Activated CD8-positive, alpha-beta memory T cell treated with anti-CD3 and anti-CD28 coated beads for 36 hours (primary cell): ENCODE results near the gene MECP2. TPM values are rescaled to one million over a fixed set of nuclear protein-coding genes. Genes with fewer than 3 reads are reported as not detected.

Experiments
- CTCF ChIA-PET: fragments of 350-600 bp; sonication (Branson Sonifier 250); formaldehyde crosslinking; loops from one replicate; lab custom pipeline; 2021; ENCODE audit warnings: antibody characterized with exemption; lab: Charles Lee
- POLR2A ChIA-PET: fragments of 350-600 bp; sonication (Branson Sonifier 250); formaldehyde crosslinking; loops from one replicate; lab custom pipeline; 2021; ENCODE audit warnings: antibody characterized with exemption; lab: Charles Lee
- total RNA-seq, 2 experiments: library from RNA; stranded (reverse); gene quantifications; one replicate each; pipeline ENCODE4 v1.2.3, GENCODE V29; 2021

Gene MECP2
- total RNA-seq, 2 experiments from 2014 or later = 49.8 to 51.2 TPM

DNA sequence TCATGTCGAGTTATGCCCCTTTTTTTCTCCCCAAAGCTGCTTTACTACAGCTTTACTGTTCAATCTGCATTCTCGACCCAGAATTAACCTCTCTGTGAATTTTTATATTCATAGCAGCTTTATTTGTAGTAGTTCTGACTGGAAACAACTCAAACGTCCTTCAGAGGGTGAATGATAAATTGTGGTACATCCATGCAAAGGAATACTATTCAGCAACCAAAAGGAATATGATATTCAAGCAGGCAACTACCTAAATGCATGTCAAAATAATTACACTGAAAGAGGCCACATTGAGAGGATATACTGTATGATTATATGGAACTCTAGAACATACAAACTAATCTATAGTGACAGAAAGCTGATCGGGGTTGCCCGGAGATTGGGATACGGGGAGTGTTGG, 20.0 kb upstream of the MECP2 start:
- ChIA-PET CTCF (no interaction called here), POLR2A (no interaction called here)

DNA sequence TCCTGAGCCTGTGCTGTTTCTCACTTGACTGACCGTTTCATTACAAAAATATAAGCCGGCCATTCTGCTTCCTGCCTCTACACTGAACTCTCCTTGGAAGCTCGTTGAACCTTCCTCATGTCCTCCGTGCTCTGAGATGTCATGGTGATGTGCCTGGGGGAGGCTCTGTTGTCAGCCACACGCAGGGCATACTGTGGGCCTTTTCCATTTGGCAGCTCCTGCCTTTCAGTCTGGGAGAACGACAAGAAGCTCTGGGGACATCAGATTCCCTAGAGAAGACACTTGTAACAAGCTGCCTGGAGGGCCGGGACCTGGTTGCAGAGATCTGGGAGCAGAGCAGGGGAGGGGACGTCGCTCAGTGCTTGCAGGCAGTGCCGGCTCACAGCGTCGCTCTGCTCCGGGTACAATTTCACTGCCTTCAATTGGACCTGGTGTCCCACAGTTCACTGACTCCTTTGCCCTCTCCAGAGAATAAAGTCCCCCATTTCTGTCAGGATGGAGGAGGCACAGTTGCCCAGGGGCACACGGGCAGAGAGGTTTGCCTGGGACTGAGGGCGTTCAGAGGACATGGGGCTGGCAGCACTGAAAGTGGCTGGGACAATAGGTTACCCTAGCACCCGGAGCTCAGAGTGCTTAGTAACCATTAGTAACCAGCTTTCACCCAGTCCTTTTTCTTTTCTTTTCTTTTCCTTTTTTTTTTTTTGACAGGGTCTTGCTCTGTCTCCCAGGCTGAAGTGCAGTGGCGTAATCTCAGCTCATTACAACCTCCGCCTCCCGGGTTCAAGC, 19.1 kb upstream of the MECP2 start:
- CTCF ChIA-PET = no interaction called here
- POLR2A ChIA-PET = interaction anchor here (0.5 kb wide), 1 partner anchor 48 kb away, joined by 3 read pairs; no protein-coding TSS in a partner anchor

DNA sequence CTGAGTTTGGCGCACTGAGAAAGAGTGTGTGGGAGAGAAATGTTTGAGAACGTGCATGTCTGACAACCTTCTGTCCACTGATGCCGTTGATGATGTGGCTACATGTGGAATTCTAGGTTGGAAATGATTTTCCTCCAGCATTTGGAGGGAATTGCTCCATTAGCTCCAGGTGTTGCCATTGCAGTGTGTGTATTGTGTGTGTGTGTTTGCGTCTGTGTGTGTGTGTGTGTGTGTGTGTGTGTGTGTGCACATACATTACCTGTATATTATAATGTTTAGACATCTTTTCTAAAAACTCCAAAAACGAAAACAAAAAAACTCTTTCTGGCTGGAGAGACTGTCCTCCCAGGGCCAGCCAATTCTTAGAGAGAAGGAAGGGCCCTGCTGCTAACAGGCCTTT, 18.2 kb upstream of the MECP2 start:
- ChIA-PET CTCF (no interaction called here), POLR2A (no interaction called here)

DNA sequence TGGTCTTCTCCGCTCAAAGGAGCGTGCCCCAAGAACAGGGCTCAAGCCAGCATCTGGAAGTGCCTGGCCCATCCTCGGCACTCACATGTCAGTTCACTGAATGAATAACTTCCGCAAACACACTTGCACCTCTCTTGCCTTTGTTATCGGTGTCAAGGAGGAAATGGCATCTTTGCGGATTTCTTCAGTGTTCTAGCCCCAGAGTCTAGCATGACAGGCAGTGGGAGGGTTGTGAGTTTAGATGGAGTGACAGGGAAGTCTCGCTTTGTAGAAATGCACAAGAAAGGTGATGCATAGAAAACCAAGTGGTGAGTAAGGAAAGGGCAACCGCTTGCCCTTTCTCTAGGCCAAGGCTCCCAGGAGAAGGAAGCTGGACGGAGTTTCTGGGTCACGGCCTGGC, 17.6 kb upstream of the MECP2 start:
- ChIA-PET CTCF (no interaction called here), POLR2A (no interaction called here)

DNA sequence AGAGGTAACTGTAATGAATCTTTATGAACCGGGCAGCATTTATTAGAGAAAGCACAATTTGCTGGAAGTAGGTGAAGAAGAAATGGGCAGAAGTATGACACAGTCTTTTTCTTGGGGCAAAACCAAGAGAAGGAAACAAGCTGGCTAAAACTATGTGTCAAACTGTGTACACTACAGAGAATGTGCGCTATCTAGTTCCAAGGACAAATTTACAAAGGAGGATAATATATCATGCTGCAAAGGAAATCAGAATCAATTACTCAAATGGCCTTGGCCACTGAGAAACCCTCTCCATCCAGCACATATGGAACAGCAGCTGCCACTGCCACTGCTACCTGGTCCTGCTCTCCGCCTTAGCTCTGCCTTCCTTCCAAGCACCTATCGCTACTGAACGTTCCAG, 17.1 kb upstream of the MECP2 start:
- POLR2A ChIA-PET = no interaction called here
- CTCF ChIA-PET = no interaction called here

DNA sequence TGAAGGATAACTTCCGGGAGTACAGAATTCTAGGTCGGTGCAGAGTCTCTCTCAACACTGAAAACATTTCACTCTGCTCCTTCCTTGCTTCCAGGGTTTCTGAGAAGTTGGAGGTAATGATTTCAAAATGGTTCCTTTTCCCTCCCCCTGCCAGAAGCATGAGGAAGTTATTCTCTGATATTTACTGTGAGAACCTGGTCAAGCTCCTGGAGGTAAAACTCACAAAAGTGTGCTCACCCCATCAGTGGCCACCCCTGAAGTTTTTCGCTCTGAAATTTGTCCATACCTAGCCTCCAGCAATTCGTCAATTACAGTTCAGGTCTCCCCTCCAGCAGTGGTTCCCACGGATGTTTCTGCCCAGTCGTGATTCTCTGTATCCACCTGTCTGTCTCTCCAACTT, 16.2 kb upstream of the MECP2 start:
- CTCF ChIA-PET = no interaction called here
- POLR2A ChIA-PET = no interaction called here

DNA sequence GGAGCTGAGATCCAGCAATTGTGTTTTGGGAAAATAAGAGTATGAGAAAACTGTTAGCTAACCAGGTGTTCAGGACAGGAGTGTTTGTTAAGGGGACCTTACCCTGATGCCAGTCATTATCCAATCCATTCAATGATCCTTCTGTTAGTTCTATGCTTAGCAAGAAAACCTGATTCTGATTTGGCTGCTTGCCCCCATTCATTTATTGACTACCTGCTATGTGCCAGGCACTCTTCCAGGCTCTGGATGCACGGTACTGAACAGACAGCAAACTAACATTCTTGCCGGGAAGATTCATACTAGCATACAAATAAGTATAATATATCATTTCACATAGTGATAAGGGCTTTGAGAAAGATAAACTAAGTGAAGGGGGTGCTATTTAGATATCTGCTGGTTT, 1.0 kb upstream of the MECP2 start:
- CTCF ChIA-PET = no interaction called here

DNA sequence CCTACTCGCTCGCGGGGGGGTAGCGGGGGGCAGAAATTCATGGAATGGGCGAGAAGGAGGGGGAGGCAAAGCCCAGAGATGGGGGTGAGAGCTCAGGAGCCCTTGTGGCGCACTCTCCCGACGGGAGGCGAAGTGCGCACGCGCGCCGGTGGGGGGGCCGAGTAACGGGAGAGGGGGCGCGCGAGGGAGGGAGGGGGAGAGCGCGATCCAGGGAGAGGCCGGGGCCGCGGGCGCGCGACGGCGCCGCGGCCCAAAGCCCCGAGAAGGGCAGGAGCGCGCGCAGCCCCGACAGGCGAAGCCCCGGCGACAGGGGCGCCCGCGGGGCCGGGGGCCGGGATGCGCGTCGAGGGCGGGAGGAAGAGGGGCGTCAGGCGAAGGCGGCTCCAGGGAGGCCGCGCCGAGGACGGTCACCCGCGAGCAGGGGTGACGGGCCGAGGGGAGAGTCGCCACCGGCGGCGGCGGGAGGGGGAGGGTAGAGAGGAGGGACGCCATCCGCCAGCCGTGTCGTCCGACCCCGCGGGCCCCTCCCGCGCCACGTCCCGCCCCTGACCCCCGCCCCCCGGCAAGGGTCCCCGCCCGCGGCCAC, 421 bp downstream of the MECP2 start:
- POLR2A ChIA-PET = no interaction called here
- CTCF ChIA-PET = interaction anchor here (0.8 kb wide), 1 partner anchor 14 kb away, joined by 3 read pairs; no protein-coding TSS in a partner anchor

More for the DNA sequence above, 1.0 kb upstream of the MECP2 start:
- POLR2A ChIA-PET = no interaction called here

DNA sequence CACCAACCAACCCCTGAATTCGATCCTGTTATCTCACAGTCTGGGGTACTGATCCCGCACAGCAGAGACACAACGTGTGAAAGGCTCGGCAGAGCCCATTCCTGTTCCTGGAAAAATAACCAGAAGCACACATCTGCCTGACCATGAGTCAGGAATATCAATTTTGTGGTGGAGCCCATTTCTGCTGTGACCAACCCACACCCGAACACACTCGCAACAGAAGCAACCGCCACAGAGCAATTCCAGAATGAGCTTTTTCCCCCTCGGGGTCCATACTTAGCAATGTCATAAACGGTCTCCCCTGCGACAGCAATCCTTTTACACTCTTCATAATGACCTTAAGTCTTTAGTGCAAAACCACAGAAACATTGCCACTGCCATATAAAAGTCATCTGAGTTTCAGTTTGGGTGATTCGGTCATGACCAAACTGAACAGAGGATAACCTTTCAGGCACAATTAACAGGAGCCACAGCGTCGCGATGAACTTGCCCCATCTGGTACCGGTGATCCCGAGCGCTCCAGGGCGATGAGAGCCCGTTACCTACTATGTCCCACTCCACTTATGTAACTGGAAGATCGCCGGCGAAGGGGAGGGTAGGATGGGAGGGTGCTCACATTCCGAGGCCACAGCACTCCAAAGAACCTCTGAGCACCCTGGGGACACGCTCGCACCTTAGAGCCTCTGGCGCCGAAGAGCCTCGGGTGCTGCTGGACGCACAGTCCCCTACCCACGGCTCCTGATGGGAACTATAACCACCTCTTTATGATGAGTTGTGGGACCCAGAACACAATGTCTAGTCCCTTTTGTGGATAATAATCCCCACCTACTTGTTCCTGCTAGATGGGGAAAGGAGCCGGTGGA, 1.1 kb downstream of the MECP2 start:
- ChIA-PET CTCF (interaction anchor here (0.8 kb wide), 1 partner anchor 13 kb away, joined by 3 read pairs; no protein-coding TSS in a partner anchor), POLR2A (interaction anchor here (0.7 kb wide), 1 partner anchor 274 kb away, joined by 3 read pairs; no protein-coding TSS in a partner anchor)

DNA sequence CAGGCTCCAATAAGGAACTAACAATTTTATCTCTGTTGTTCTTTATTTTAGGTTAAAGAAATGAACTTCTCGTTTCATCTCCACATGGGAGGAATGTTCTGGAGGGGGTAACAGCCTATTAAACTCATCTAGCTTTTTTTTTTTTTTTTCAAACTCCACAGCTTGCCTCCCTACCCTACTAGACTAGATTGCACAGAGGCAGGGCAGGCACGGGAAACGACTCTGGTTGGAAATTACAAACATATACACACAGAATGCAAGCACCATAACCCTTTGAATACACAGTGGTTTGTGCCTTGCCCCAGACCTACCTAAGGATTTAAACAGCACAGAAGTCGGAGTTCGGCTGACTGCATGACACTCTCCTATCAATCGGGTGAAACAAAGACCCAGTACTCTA, 2.7 kb downstream of the MECP2 start:
- POLR2A ChIA-PET = no interaction called here
- CTCF ChIA-PET = no interaction called here

DNA sequence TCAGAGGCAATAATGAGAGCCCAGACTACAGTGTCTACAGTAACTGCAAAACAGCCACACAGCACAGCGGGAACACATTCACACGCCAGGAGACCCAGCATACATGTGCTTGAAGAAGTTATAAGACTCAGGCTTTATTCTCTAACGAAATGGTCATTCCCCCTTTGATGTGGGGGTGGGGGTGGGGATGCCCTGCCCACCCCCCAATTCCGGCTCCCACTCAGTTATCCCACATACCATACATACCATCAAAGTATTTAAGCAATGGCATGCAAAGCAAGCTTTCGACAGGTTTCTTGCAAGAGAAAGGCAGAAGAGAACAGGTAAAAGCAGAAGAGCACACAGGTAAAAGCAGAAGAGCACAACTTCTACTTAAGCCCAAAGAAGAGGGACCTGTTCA, 3.6 kb downstream of the MECP2 start:
- ChIA-PET POLR2A (interaction anchor here (0.6 to 1.2 kb wide), 3 partner anchors 74 to 392 kb away, joined by 3 to 13 read pairs (median 6); partner anchors contain the start of gene UBL4A), CTCF (interaction anchor here (1.2 kb wide), 1 partner anchor 75 kb away, joined by 4 read pairs; no protein-coding TSS in a partner anchor)

DNA sequence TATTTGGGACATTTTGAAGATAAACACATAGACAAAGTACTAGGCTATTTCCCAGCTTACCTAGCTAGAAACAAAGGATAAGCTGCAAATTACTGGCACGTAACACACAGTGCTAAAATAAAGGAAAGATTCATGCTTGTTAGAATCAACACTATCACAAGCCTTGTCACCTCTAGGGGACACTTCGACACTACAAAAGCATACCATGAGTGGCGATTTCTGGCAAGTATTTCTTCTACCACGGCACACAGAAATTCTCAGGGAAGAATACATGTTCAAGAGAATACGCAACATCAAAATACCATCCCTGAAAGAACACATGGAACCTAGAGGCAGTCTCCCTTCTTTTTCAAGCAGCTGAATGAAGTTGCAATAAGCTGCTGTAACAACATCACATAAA, 5.1 kb downstream of the MECP2 start:
- ChIA-PET POLR2A (no interaction called here), CTCF (interaction anchor here (0.7 kb wide), 1 partner anchor 11 kb away, joined by 6 read pairs; no protein-coding TSS in a partner anchor)

DNA sequence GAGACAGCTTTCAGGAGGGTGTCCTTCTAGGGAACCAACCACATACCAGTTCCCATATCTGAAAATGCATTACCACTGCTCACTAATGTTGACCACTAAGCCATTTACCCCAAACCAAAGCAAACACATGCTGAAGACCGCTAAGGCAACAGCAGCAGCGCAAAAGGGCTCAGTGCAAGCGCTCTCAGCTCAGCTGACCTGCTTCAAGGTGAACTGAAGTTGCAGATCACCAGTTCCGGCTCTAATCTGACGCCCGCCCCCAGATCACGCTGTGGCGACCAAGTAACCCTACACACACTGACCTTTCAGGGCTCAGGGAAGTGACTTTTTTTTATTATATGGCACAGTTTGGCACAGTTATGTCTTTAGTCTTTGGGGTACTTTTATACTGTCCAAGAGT, 5.8 kb downstream of the MECP2 start:
- ChIA-PET CTCF (no interaction called here), POLR2A (no interaction called here)

DNA sequence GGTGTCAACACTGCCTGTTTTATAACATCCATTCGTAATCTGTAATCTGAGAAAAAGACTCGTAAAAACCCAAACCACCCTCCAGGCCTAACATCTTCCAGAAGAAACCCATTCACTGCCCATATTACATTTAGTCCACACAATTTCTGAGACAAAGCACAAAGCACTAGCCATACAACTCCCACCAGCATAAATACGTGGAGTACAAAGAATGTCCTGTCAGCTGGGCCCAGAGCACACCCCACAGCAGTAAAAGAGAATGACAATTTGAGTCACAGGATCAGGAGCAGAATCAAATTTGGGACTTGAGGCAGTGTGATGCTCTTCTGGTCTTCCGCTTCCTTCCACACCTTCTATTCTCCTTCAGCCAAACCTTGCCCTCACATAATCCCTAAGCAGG, 6.8 kb downstream of the MECP2 start:
- ChIA-PET POLR2A (no interaction called here), CTCF (no interaction called here)

DNA sequence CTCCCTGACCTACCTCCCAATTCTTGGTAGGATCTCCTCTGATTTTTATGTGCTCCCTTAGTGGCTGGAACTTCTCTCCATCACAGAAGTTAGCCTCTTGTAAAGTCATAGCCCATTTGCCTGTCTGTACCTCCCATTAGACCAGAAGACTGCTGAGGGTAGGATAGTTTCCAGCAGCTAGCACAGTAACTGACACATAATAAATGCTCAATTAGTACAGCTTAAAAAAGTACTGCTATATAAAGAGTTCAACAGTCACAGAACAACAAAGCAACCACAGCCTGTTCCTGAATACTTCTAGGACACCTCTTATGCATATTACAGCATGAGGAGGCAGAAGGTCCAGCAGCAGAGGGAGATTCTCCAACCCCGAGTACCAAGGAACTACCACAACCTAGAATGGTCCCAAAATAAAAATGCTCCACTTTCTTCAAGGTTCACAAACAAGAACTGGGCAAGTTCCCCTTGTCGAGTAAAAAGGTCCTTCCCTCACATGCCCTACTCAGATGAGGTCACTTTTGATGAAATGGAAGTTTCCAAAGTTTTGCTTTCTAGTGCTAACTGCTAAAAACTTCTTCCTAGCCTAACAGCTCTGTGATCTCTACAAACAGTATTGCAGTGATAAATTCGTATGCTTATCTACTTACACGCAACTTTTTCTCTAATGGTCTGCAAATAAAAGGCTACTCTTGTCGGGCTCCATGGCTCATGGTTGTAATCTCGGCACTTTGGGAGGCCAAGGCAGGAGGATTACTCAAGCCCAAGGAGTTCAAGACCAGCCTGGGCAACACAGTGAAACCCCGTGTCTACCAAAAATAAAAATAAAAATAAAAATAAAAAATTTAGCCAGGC, 12.8 kb downstream of the MECP2 start:
- CTCF ChIA-PET = no interaction called here
- POLR2A ChIA-PET = no interaction called here

DNA sequence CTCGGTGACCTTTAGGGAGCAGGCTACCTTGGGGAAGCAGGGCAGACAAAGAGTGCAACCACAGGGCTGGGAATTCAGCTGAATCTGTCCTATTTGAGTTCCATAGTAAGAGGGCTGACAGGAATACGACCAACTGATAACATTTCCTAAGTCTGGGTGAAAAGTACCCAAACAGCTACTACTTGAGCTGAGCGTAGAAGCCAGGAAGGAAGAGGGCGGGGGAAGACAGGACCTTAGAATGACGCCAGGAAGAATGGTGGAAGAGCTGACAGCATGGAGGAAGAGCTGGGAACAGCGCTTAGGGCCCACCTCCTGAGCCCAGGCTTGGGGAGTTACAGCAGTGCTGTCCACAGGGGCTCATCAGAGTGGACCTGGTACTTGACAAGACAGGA, 14.4 kb downstream of the MECP2 start:
- POLR2A ChIA-PET = no interaction called here
- CTCF ChIA-PET = interaction anchor here (1.3 kb wide), 1 partner anchor 13 kb away, joined by 3 read pairs; no protein-coding TSS in a partner anchor

DNA sequence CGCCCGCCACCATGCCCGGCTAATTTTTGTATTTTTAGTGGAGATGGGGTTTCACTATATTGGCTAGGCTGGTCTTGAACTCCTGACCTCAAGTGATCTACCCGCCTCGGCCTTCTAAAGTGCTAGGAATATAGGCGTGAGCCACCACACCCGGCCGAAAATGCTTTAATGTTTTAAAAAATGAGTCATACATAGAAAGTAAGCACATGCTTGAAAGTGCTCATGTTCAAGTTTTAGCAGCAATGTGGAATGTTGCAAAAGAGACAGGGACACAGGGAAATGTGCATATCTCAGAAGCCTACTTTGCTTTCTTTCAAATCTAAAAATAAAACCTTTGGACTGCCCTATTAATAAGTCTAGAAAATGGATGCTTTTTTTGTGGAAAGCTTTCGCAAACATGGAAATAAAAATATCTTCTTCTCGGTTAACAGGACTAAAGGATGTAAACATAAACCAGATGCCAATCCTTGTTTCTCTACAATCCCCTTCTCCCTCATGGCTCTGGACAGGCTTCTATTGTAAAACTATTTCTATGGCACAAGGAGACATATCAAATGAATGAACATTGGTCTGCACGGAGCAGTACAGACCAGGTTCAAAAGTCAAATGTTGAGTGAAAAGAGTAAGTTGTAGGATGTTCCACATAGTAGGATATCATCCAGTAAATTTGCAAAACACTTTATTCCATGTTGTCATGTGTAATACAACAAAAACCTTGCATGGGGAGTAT, 15.0 kb downstream of the MECP2 start:
- CTCF ChIA-PET = interaction anchor here (1.3 kb wide), 1 partner anchor 14 kb away, joined by 3 read pairs; no protein-coding TSS in a partner anchor
- POLR2A ChIA-PET = no interaction called here

DNA sequence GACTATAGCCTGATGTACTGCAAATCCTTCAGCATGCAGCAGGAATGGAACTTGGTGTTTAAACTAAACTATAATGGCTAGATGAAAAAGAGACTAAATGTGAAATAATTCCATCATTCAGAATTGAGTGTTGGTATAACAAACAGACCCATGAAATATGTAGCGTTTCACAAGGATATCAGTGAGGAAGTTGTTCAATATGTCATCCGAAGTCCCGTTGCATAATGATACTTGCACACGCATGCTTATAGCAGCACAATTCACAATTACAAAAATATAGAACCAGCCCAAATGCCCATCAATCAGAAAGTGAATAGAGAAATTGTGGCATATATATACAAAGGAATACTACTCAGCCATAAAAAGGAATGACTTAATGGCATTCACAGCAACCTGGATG, 20.4 kb downstream of the MECP2 start:
- POLR2A ChIA-PET = no interaction called here
- CTCF ChIA-PET = no interaction called here
